ENCODE data around the gene ZNF606.
"Not testable (repeated sequence)": the region's sequence is repeated elsewhere in the genome, so short reads cannot be mapped to it uniquely, and the experiment has no call there.

ZNF606 gene

DNA sequence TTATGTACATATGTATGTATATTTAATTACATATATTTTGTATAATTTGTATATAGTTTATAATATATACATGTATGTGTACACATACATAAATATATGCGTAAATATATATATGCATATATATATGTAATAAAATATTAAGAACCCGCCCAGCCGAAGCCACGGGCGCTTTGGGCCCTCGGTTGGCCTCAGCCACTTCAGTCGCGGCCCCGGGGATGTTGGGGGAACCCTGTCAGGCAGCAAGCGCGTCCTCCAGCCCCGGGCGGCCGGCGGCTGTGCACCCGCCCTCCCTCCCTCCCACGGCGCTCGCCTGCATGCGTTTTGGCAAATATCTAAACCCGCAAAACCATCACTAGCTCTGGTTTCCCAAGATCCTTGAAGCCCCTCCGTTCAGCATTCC, 7.9 kb upstream of the ZNF606 start:
- in situ Hi-C loops (cut with HindIII; ENCODE audit: low sequenced_read_pairs) = no loop called here

DNA sequence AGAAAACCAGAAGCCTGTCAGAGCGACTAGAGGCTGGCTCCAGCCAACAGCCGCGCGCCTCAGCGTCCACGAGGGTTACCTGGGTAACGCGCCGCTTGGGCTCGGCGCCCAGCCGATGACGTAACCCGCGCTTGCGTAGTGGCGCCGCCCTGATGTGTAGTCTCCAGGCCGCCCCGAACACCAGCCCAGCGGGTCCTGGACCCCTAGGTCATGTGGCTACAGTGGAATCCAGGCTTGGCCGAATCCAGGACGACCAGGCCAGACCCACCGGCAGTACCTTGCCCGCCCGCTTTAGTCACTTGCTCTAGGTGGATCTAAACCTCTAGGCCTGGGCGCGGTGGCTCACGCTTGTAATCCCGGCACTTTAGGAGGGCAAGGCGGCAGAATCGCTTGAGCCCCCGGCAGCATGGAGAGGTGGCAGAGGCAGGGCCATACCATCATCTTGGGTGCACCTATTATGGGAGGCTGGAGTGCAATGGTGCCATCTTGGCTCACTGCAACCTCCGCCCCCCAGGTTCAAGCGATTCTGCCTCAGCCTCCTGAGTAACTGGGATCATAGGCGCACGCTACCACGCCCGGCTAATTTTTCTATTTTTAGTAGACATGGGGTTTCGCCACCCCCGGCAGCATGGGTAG, 7.2 kb upstream of the ZNF606 start:
- in situ Hi-C loops (cut with HindIII; ENCODE audit: low sequenced_read_pairs) = no loop called here

DNA sequence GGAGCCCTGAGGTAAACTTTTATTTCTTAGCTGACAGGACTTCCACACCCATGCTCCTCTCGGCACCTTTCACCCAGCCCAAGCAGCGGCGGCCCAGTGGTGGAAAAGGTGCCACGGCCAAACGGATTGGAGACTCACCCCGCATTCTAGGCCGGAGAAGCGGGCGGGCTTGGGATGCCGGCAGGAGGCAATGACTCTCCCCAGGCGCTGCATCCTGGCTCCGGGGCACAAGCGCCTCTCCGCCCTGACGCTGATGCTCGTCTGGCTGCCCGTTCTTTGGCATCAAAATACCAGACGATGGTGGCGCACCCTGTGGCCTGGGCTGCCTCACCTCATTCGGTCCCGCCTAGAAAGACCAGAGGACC, 6.7 kb upstream of the ZNF606 start:
- in situ Hi-C loops (cut with HindIII; ENCODE audit: low sequenced_read_pairs) = no loop called here

DNA sequence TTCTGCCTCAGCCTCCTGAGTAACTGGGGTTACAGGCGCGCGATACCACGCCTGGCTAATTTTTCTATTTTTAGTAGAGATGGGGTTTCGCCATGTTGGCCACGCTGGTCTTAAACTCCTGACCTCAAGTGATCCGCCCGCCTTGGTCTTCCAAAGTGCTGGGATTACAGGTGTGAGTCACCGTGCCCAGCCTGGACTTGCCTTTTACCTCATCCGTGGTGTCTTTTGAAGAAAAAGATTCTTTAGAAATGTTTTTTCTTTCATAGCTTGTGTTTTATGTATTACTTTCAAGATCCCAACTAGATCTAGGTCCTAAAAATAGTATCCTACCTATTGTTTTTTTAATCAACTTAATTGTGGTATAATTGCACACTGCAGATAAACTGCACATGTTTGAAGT, 6.3 kb upstream of the ZNF606 start:
- in situ Hi-C loops (cut with HindIII; ENCODE audit: low sequenced_read_pairs) = not testable (repeated sequence)

DNA sequence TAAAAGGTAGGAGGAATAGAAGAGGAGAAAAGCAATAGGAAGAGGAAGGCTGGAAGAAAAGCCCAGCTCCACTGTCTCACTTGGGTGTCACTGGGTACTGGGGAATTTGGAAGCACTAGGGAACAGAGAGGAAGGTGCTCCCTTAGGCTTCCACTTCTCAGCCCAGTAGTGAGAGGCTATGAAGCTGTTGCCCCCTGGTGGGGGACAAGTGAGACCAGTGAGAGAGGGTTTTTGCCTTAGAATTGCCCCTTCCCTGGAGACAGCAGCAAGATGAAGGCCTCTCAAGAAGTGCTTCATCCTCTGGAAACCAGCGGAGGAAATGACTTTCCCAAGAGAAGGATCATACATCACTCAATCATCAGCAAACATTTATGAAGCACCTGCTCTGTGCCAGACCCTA, 4.7 kb upstream of the ZNF606 start:
- in situ Hi-C loops (cut with HindIII; ENCODE audit: low sequenced_read_pairs) = no loop called here

DNA sequence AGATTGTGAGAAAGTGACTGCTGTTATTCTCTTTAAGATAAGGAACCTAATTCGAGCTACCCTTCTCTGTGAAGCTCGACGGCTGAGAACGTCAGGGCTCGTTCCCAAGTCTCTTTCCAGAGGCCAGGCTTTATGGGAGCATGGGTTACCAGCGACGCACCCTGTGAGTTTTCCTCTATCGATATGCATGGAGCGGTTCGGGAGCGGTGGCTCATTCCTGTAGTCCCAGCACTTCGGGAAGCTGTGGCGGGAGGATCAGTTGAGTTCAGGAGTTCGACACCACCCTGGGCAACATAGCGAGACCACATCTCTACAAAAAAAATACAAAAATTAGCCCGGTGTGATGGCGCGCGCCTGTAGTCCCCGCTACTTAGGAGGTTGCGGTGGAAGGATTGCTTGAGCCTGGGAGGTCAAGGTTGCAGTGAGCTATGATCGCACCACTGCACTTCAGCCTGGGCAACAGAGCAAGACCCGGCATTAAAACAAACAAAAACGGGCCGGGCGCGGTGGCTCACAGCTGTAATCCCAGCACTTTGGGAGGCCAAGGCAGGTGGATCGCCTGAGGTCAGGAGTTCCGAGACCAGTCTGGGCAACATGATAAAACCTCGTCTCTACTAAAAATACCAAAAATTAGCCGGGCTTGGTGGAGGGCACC, 681 bp upstream of the ZNF606 start:
- in situ Hi-C loops (cut with HindIII; ENCODE audit: low sequenced_read_pairs) = no loop called here

DNA sequence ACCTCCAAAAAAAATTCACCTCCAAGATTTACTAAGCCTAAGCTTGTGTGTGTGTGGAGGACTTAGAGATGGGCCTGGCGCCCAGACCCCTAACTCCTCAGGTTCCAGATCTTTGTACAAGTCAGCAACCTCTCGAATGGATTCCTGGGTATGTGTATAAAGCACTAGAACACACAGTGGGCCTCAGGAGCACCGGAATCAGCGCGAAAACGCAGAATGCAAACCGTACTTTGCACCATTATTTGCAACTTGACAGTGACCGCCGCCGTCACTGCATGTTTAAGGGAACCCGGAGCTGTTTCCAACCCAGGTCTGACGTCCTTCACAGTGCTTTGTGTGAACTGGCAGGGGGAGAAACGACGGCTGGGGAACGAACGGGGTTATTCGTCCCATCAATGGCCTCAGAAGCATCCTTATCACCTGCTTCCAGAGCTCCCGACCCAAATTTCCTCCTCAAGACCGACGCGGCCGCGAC, 688 bp downstream of the ZNF606 start:
- in situ Hi-C loops (cut with HindIII; ENCODE audit: low sequenced_read_pairs) = no loop called here

DNA sequence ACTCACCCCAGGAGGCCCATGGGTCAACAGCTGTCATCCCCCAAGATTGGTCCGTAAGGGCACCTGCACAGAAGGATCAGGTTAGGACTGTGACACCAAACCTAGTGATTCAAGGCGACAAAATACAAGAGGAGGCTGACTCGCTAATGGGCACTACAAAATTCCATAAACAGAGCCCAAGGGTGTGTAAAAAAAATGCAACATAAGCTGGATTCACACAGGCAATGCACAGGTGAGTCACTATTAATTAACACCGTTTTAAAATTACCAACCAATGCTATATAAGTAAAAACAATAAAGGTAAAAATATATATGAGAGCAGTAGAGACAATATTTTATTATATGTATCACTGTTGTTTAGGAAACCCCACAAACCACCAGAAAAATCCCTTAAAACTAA, 1.9 kb downstream of the ZNF606 start:
- in situ Hi-C loops (cut with HindIII; ENCODE audit: low sequenced_read_pairs) = no loop called here

DNA sequence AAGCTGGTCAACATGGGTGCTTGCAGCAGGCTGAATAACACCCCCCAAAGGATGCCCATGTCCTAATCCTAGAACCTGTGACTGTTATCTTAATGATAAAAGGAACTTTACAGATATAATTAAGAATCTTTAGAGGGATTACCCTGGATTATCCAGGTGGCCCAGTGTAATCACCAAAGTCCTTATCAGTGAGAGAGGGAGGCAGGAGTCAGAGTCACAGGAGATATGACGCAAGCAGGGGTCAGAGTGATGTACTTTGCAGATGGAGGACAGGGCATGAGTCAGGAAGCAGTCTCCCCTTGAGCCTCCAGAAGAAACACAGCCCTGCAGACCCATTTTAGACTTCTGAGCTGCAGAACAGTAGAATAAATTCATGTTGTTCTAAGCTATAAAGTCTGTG, 9.8 kb downstream of the ZNF606 start:
- in situ Hi-C loops (cut with HindIII; ENCODE audit: low sequenced_read_pairs) = no loop called here

DNA sequence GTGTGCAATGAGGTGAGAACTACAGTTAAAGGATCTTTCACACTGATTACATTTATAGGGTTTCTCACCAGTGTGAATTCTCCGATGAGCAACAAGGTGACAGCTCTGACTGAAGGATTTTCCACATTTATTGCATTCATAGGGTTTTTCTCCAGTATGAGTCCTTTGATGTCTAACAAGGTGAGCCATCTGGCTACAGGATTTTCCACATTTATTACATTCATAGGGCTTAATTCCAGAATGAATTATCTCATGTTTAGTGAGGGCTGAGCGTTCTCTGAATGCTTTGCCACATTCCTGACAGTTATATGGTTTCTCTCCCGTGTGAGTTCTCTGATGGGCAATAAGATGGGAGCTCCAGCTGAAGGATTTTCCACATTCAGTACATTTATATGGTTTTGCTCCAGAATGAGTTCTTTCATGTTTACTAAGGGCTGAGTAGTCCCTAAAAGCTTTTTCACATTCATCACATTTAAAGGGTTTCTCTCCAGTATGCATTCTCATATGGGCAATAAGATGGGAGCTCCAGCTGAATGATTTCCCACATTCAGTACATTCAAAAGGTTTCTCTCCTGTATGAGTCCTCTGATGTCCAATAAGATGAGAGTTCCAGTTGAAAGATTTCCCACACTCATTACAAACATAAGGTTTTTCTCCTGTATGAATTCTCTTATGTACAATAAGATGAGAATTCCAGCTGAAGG, 23.9 kb downstream of the ZNF606 start:
- in situ Hi-C loops (cut with HindIII; ENCODE audit: low sequenced_read_pairs) = no loop called here

DNA sequence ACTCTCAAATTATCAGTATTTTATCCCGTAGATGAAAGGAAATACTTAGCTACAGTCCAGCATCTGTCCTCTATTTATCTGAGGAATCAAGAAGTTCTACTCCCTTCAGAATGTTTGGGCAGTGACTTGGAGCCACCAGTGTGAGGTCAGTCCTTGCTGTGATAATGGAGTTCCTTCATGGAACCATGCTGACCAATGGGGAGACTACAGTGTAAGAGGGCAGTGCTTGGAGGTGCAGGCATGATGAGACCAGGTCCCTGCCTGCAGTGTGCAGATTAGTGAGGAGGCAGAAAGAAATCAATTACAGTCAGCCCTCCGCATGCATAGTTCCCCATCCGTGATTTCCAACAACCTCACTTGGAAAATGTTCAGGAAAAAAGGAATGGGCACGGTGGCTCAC, 28.2 kb downstream of the ZNF606 start, which contains the start of gene C19orf18:
Gene C19orf18, minus strand, starts transcription at position 101 of the 400 bp plus-strand sequence. CDS start 102 bp downstream, outside the sequence.
- in situ Hi-C loops (cut with HindIII; ENCODE audit: low sequenced_read_pairs) = no loop called here

DNA sequence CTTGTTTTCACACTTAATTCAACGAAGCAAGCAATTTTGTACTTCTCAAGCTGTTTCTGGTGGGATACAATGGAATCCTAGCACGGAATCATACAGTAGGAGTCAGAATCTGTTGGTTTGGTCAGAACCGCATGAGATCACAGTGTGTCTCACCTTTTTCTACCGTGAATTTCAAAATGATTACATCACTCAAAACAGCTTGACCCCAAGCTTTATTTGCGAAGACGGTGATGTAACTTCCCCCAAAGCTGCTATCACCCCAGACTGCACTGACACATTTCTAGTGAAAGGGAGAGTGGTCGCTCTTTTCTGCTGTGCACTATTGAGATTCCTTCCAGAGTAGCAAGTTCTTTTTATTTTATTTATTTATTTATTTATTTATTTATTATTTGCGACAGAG, 37.9 kb downstream of the ZNF606 start:
- in situ Hi-C loops (cut with HindIII; ENCODE audit: low sequenced_read_pairs) = no loop called here

DNA sequence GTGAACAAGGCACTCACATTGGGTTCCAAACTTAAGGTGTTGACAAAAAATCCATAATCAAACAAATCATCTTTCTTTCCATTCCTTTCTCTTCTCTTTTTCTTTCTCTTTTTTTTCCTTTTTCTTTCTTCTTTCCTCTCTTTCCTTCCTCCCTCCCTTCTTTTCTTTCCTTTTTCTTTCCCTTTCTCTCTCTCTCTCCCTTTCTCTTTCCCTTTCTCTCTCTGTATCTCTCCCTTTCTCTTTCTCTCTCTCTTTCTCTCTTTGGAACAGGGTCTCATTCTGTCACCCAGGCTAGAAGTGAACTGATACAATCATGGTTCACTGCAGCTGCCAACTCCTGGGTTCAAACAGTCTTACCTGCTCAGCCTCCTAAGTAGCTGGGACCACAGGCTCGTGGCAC, 40.8 kb downstream of the ZNF606 start:
- in situ Hi-C loops (cut with HindIII; ENCODE audit: low sequenced_read_pairs) = no loop called here

DNA sequence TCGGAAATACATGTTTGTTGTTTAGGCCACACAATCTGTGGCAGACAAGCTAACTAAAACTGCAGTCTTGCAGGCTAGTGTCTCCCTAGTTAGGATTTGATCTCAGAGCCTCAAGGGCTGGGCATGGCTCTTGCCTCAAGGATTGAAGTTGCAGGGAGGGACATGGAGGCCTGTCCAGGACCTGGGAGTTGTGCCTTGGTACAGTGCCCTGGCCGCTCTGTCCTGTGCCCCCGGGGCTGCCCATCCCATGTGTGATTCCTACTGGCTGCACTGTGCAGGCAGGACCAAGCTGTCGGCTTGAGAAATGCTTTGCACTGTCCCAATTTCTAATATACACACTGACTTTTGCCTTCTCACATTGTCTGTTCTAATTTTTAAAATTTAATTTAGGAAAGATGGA, 47.6 kb downstream of the ZNF606 start:
- in situ Hi-C loops (cut with HindIII; ENCODE audit: low sequenced_read_pairs) = no loop called here

DNA sequence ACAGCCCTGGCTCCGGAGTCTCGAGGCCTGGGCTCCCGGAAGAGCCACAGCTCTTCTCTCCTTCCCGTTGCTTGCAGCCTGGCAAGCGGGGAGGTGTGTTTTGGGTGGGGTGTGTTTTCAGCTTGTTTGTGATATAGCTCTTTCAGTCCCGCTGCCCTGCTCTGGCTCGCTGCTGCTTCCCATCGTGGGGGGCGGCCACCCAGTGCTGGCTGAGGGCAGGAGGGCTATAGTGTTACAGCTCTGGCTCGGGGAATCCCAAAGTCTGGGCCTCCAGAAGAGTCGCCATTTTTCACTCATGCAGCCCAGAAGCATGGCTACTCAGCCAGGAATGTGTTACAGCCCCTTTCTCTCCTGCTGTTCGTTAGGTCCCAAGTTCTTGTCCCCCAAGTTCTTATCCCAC, 52.9 kb downstream of the ZNF606 start:
- in situ Hi-C loops (cut with HindIII; ENCODE audit: low sequenced_read_pairs) = no loop called here

DNA sequence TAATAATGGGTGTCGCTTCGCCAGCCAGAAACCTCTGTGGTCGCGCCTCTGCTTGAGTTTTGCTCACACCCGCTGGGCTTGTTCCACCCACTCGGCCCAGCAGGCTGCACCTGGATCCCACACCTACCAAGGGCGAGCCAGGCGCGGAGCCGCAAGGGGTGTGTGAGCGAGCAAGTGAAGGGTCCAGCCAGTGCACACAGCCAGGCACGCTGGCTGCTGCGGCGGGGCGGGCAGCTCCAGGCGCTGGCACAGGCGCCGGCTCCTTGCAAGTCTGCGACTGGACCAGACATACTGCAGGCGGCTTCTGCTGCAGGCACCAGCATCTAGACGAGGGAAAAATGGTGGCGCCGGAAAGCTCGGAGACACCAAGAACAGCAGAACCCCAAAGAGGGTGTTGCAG, 53.3 kb downstream of the ZNF606 start:
- in situ Hi-C loops (cut with HindIII; ENCODE audit: low sequenced_read_pairs) = no loop called here

DNA sequence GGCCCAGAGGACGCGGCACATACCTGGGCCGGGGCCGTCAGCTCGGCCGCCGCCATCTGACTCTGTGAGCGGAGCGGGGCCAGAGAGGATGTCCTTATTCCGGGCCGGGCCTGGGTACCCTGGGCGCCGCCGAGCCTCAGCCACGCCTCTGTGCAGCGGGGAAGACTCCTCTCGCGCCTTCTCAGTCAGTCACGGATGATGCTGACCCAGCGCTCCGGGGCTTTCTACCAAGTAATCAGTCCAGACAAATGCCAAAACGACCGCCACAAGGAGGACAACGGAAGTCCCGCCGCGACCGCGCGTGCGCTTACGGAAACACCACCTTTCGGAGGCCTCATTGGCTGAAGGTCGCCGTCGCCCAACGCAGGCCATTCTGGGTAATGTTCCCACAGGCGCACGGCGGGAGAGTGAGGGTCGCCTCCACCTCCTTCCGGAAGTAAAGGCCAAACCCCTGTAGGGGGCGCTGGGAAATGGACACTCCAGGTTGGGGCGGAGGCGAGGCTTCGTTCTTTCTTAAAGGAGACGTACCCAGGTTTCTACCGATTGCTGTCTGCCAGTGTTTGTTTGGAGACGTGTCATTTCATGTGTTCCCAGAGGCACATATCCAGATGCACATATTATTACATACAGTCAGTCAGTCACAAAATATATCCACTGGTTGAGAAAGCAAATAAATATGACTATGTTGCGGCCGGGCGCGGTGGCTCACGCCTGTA, 55.0 kb downstream of the ZNF606 start, which contains the start of gene ZNF256:
Gene ZNF256, minus strand, starts transcription at position 288 of the 716 bp plus-strand sequence. Its CDS starts 232 bp downstream, at position 56.
- in situ Hi-C loops (cut with HindIII; ENCODE audit: low sequenced_read_pairs) = no loop called here

DNA sequence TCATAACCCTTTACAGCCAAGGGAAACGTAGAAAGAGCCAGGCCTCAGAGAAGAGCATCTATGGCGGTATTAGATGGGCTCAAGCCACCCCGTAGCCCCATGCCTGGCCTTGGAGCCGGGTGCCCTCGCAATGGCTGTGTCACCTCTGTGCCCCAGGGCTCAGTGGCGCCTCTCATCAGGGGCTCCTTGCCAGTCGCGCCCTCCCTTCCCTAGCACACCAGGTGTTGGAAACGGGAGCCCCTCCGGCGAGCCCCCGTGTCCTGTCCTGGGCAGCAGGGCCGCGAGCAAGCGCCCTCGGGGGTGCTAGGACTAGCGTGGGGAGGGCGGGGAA, 55.6 kb downstream of the ZNF606 start:
- in situ Hi-C loops (cut with HindIII; ENCODE audit: low sequenced_read_pairs) = no loop called here

DNA sequence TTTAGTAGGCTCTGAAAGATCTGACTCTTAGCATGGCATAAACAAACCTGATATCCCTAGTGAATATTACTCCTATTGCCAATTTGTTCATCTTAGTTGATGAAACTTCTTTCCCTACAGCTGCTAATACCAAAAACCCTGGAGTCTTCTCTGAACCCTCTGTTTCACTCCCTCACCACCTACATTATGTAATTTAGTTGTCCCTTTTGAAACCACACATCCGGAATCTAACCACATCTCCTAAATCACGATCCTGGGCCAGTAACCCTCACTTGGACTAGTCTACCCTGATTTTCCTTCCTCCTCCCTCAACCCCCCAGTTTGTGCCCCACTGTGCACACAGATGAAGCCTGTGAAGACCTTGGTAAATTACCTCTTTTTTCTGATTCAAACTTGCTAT, 56.3 kb downstream of the ZNF606 start:
- in situ Hi-C loops (cut with HindIII; ENCODE audit: low sequenced_read_pairs) = no loop called here

DNA sequence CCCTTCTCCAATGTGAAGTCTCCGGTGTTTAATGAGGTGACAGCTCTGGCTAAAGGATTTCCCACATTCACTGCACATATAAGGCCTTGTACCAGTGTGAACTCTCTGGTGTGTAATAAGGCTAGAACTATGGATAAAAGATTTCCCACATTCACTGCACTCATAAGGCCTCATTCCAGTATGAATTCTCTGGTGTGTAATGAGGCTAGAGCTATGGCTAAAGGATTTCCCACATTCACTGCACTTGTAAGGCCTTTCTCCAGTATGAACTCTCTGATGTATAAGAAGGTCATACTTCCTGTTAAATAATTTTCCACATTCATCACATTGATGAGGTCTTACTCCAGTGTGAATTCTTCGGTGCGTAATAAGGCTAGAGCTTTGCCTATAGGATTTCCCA, 61.0 kb downstream of the ZNF606 start:
- in situ Hi-C loops (cut with HindIII; ENCODE audit: low sequenced_read_pairs) = no loop called here

DNA sequence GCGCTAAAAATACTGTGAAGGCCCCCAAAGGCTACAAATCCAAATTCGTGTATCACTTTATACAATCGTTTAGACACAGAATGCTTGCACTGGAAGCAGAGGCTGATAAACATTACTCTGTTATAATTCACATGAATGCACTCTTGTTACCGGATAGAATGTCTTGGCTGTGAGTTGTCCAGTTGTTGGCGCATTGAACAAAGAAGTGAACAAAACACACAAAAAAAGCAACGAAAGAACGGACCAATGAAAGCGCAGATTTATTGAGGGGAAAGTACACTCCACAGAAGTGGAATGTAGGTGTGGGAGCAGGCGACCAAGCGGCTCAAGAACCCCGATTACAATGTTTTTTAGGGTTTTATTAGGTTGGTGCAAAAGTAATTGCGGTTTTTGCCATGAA, 66.9 kb downstream of the ZNF606 start:
- in situ Hi-C loops (cut with HindIII; ENCODE audit: low sequenced_read_pairs) = no loop called here

Measured in DLD1 (cell line).